Heart right ventricle (tissue), 16 donors: Measurements from ENCODE around the gene MUSTN1. TPM values are rescaled to one million over a fixed set of nuclear protein-coding genes. Genes with fewer than 3 reads are reported as not detected.

Source experiments
- ATAC-seq, 8 donors: fragments of 200-7000 bp; cut with Tn5 transposase; one replicate each; pipeline ENCODE4 v1.9.1; 2020; ENCODE audit warnings: mild to moderate bottlenecking in 8 of 8, moderate library complexity in 8 of 8, moderate number of reproducible peaks in 1 of 8
- DNase-seq, 2 donors: peaks; one replicate each; pipeline ENCODE4 v3.0.0-alpha.2; 2020
- H3K27ac ChIP-seq, 10 donors: fragments of 200-600 bp; sonication (generic) in 2 of 10; one replicate each; pipeline versions ENCODE4 v1.5.0 to v1.8.0; 2020 to 2022; ENCODE audit warnings: mild to moderate bottlenecking in 3 of 10
- H3K27me3 ChIP-seq, 7 donors: fragments of 200-600 bp; one replicate each; pipeline ENCODE4 v1.8.0; 2021 to 2022; ENCODE audit warnings: mild to moderate bottlenecking in 2 of 7
- H3K36me3 ChIP-seq, 9 donors: fragments of 200-600 bp; sonication (generic) in 1 of 9; one replicate each; pipeline versions ENCODE4 v1.5.0 to v1.8.0; 2020 to 2022; ENCODE audit warnings: mild to moderate bottlenecking in 2 of 9
- H3K4me1 ChIP-seq, 9 donors: fragments of 200-600 bp; sonication (generic) in 1 of 9; one replicate each; pipeline versions ENCODE4 v1.5.0 to v1.8.0; 2020 to 2022; ENCODE audit warnings: mild to moderate bottlenecking in 4 of 9
- H3K4me3 ChIP-seq, 10 donors: fragments of 200-600 bp; sonication (generic) in 2 of 10; one replicate each; pipeline versions ENCODE4 v1.5.0 to v1.8.0; 2020 to 2022; ENCODE audit warnings: mild to moderate bottlenecking in 7 of 10, moderate library complexity in 2 of 10
- H3K9me3 ChIP-seq, 11 donors: fragments of 200-600 bp in 10 of 11; sonication (generic) in 2 of 11; one replicate each; pipeline versions ENCODE4 v1.5.0 to v1.8.0; 2013 to 2022; ENCODE audit warnings: mild to moderate bottlenecking in 2 of 11, control low read depth in 1 of 11, moderate library complexity in 1 of 11
- WGBS, 2 donors: extraction: QIAGEN DNeasy Blood & Tissue Kit; methylation state at CpG; one replicate each; pipeline ENCODE4 v1.1.7; 2013; ENCODE audit warnings: inconsistent platforms in 1 of 2; 5-methylcytosine and 5-hydroxymethylcytosine counted together
- intact Hi-C, 10 donors: fragments of 100-400 bp; cut with DNase I; formaldehyde crosslinking; loops; one replicate each; pipeline versions ENCODE4 v1.11.1 to v1.14.2; 2022
- polyA plus RNA-seq, 2 donors: library from polyadenylated mRNA; stranded (reverse); fragments of 200-250 nt; gene quantifications; one replicate each; pipeline ENCODE4 v1.2.3, GENCODE V29; 2013
- total RNA-seq, 10 donors: library from RNA; stranded (reverse); fragmentation: NEBNext Ultra II Directional in 3 of 10; extraction: Animal tissue kit (Norgen Biotek cat#: 25700) in 3 of 10; gene quantifications; one replicate each; pipeline versions ENCODE4 v1.2.1 to v1.2.4, GENCODE V29; 2021 to 2023
- TF ChIP-seq, protein P1 (sequence below), 9 donors: fragments of 200-600 bp; sonication (generic) in 2 of 9; IDR thresholded peaks; one replicate each; pipeline versions ENCODE4 v1.5.0 to v1.8.0; 2021 to 2022; ENCODE audit warnings: antibody characterized with exemption in 9 of 9, mild to moderate bottlenecking in 5 of 9, moderate library complexity in 1 of 9
- donor health status: Arrhythmogenic right ventricular cardiomyopathy.
- donor health status: ischemic (EF 13 %, LVEDD 7.1; RV severe dilation, severe dysfunction).
- donor health status: healthy with polysubstance abuse.
- donor health status: DM: no; HTN: yes; CAD: no.
- donor health status: DM: no; HTN: no; CAD: no.
- donor health status: ischemic (EF 25% LVEDD 6.9; RV normal size, moderate dysfunction).
- donor health status: ischemic (EF 25% LVEDD 5.7; RV mildly dilated, moderate dysfunction).
- donor health status: healthy.
- donor health status: DM: yes; HTN: yes; CAD: no.
- donor health status: Ischemic cardiomyopathy.
- donor health status: ischemic (EF 35%, LVEDD 5.7; RV mildly dilated, moderate dysfunction).
- donor health status: nonischemic (EF 11% LVEDD 7.7; RV severe dilation, severe dysfunction).
- donor health status: DM: yes; HTN: yes; CAD: no.
- donor health status: PGD.
- donor health status: ischemic (EF 29% LVEDD 5.4; RV normal size, mild dysfunction).
- donor health status: nonischemic (EF 23%, LVEDD 6.1; RV moderate dilation, normal function).

MUSTN1 gene
- total and polyA plus RNA-seq, 12 donors, result 13.0 to 182 (median 40.4) TPM

DNA sequence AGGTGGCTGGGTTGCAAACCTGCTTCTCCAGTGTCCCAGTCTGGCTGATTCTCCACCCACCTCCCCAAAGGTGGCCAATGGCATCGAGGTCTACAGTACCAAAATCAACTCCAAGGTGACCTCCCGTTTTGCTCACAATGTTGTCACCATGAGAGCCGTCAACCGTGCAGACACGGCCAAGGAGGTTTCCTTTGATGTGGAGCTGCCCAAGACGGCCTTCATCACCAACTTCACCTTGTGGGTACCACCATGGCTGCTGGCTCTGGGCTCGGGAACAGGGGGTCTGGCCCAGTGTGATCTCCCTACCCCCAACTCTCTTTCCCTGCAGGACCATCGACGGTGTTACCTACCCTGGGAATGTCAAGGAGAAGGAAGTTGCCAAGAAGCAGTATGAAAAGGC, 38.4 kb downstream of the MUSTN1 start:
- TF ChIP-seq, protein P1, sequence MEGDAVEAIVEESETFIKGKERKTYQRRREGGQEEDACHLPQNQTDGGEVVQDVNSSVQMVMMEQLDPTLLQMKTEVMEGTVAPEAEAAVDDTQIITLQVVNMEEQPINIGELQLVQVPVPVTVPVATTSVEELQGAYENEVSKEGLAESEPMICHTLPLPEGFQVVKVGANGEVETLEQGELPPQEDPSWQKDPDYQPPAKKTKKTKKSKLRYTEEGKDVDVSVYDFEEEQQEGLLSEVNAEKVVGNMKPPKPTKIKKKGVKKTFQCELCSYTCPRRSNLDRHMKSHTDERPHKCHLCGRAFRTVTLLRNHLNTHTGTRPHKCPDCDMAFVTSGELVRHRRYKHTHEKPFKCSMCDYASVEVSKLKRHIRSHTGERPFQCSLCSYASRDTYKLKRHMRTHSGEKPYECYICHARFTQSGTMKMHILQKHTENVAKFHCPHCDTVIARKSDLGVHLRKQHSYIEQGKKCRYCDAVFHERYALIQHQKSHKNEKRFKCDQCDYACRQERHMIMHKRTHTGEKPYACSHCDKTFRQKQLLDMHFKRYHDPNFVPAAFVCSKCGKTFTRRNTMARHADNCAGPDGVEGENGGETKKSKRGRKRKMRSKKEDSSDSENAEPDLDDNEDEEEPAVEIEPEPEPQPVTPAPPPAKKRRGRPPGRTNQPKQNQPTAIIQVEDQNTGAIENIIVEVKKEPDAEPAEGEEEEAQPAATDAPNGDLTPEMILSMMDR (IDR thresholded peaks at IDR 0.05), result no peak
- 93% methylated on average over 9 of the region's 9 CpGs for WGBS, 2 donors
- Histone ChIP-seq H3K4me3 (no peak overlapping the region), H3K36me3 (no peaks in the 10 kb centered on the region), H3K27me3 (no peaks in the 10 kb centered on the region), H3K27ac (no peak overlapping the region), H3K4me1 (no peaks in the 10 kb centered on the region), H3K9me3 (no peaks in the 10 kb centered on the region)
- no peak for DNase-seq
- intact Hi-C loops, result no loop called here
- no peak for ATAC-seq

DNA sequence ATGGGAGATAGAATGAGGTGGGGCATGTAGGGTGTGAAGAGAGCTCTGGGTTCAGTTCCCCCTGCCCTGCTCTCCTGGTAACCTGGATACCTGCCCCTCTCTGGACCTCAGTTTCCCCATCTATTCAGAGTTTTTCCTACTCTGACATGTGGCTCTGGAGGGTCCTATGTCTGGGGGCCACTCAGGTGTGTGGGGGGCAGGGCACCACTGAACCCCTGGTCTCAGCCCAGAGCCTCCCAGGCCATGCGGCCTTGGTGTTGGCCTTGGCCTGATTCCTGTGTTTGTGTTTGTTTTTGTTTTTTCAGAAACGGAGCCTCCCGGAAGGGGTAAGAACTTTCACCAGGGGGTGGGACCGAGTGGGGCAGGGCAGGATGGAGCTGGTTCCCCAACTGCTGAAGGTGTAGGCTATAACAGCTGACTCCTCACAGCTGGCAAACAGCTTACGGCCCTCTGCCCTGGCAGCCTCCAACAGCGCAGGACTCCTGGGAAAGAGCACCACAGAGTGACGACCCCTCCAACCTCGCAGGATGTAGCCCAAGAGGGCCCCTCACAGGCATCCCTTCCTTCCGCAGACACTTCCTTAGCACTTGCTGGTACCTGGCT, 39.4 kb downstream of the MUSTN1 start:
- Histone ChIP-seq H3K9me3 (no peaks in the 10 kb centered on the region), H3K4me3 (no peak overlapping the region), H3K27me3 (peaks cover 0 to 3% (median 0%) of the 10 kb centered on the region in 7 donors), H3K27ac (no peak overlapping the region), H3K36me3 (no peaks in the 10 kb centered on the region), H3K4me1 (no peaks in the 10 kb centered on the region)
- intact Hi-C loops, result no loop called here
- WGBS, 2 donors, result 58 to 66% methylated on average over 9 of the region's 9 CpGs
- DNase-seq (no peak), ATAC-seq (no peak)
- TF ChIP-seq, protein P1 (IDR thresholded peaks at IDR 0.05), result no peak

DNA sequence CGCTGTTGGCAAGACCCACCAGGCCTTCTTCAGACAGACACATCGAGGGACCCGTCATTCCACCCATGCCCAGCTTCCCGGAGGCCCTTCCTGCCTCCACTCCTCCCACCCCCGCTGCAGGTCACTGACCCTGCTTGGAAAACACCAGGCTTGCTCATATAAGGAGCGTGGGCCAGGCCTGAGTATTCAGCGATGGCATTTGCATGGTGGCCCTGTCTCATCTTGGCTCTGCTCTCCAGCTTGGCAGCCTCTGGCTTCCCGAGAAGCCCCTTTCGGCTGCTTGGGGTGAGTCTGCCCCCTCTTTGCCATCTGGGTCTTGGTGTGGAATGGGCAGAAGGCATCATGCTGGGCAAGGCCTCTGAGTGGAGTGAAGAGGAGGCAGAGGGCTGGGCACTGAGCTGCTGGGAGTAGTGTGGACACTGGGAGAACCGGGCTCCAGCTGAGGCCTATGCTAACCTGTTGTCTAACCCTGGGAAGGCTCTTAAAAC, 40.2 kb downstream of the MUSTN1 start, which contains the start of gene ITIH3:
Gene ITIH3 (plus strand): TSS at position 185 of the 488 bp plus-strand sequence. CDS start 8 bp downstream, at position 193.
- Histone ChIP-seq H3K27me3 (peaks cover 0 to 3% (median 0%) of the 10 kb centered on the region in 7 donors), H3K36me3 (no peaks in the 10 kb centered on the region), H3K4me1 (no peaks in the 10 kb centered on the region), H3K4me3 (no peak within 1 kb of the TSS), H3K27ac (no peak within 1 kb of the TSS), H3K9me3 (no peaks in the 10 kb centered on the region)
- intact Hi-C loops, result no loop called here
- 71 to 84% methylated on average over 10 of the region's 10 CpGs for WGBS, 2 donors
- DNase-seq (no peak), ATAC-seq (no peak)
- TF ChIP-seq, protein P1 (IDR thresholded peaks at IDR 0.05), result no peak

DNA sequence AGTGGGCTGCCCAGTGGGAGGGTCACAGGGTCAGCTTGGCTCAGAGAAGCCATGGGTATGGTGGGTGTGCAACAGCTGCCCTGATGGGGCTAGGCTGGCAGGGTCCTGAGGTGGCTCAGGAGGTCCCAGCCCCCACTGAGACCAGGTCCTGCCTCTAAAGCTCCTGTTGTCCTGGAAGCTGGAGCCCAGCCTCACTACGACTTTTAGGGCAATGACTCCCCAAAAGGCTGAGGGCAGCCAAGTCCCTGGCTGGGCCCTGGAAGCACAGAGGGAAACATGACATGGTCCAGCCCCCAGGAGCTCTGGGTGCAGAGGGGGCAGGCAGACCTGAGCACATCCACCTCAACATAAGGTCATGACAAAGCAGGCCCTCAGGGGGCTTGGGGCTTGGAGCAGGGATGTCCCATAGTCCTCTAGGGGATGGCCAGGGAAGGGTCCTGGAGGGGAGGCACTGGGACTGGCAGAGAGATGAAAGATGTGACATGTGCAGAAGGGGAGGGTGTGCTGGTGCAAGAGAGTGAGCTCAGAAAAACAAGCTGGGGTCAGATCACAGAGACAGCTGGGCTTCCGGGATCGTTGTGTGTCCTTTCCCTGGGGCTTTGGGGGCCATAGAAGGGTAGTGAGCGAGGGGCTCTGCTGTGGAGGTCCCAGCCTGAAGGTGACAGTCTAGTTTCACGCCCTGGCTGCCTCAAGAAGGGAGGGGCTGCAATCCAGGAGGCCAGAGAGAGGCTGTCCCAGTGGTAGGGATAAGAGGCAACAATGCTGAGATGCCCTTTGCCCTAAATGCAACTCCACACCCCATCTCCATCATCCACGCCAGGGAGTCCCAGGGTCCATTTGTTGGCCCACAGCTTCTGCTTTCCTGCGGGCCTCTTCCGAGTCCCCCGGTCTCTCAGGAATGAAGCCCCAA, 40.9 kb downstream of the MUSTN1 start:
- WGBS, 2 donors, result 76% methylated on average over 9 of the region's 9 CpGs
- peaks cover 0 to 3% (median 0%) of the 10 kb centered on the region in 7 donors for H3K27me3 ChIP-seq
- no peaks in the 10 kb centered on the region for H3K36me3 ChIP-seq
- DNase-seq (no peak), ATAC-seq (no peak)
- H3K27ac ChIP-seq, result no peak overlapping the region
- H3K4me3 ChIP-seq, result no peak overlapping the region
- intact Hi-C loops, result no loop called here
- no peaks in the 10 kb centered on the region for H3K9me3 ChIP-seq
- TF ChIP-seq, protein P1 (IDR thresholded peaks at IDR 0.05), result no peak
- no peaks in the 10 kb centered on the region for H3K4me1 ChIP-seq
